GM18505 (cell line): ENCODE data around the gene P2RX3.
"Not testable (repeated sequence)": the region's sequence is repeated elsewhere in the genome, so short reads cannot be mapped to it uniquely, and the experiment has no call there.

Experiments
- ATAC-seq: cut with Tn5 transposase; IDR thresholded peaks from one replicate; pipeline ENCODE4 v1.9.1; 2021; ENCODE audit not compliant: unreplicated experiment
- POLR2A ChIP-seq: IDR thresholded peaks from 4 replicates; pipeline ENCODE4 v1.6.1; 2011; ENCODE audit warnings: borderline replicate concordance; ENCODE audit not compliant: insufficient read depth, insufficient read length; ENCODE audit errors: extremely low read depth

The P2RX3 gene

GRCh38 chr11:57338142-57338541 is at the start of gene P2RX3:
Gene P2RX3, plus strand, starts transcription at chr11:57338352. Its CDS starts 199 bp downstream, at chr11:57338551.
- no peak for TF ChIP-seq POLR2A
- ATAC-seq: no peak

- ATAC-seq: no peak
- TF ChIP-seq POLR2A: no peak
Observed at GRCh38 chr11:57288771-57289579, 49.2 kb upstream of the P2RX3 start.

GRCh38 chr11:57290288-57290687 is 47.9 kb upstream of the P2RX3 start:
- no peak for ATAC-seq

GRCh38 chr11:57294225-57295131 is 43.7 kb upstream of the P2RX3 start:
- no peak for TF ChIP-seq POLR2A
- ATAC-seq: no peak

More at GRCh38 chr11:57290288-57290687, 47.9 kb upstream of the P2RX3 start:
- TF ChIP-seq POLR2A: no peak

- not testable (repeated sequence) for ATAC-seq
Observed at GRCh38 chr11:57296205-57296604, 41.9 kb upstream of the P2RX3 start.

- TF ChIP-seq POLR2A: no peak
- ATAC-seq: no peak
Observed at GRCh38 chr11:57297221-57297620, 40.9 kb upstream of the P2RX3 start.

GRCh38 chr11:57299150-57299737 is 38.9 kb upstream of the P2RX3 start:
- no peak for TF ChIP-seq POLR2A
- ATAC-seq: no peak

- TF ChIP-seq POLR2A: no peak
- no peak for ATAC-seq
Observed at GRCh38 chr11:57300785-57301184, 37.4 kb upstream of the P2RX3 start.

- TF ChIP-seq POLR2A: no peak
- ATAC-seq: no peak
Observed at GRCh38 chr11:57301711-57302423, 36.3 kb upstream of the P2RX3 start.

- TF ChIP-seq POLR2A: no peak
- ATAC-seq: no peak
Observed at GRCh38 chr11:57302489-57302888, 35.7 kb upstream of the P2RX3 start.

GRCh38 chr11:57303280-57303989 is 34.7 kb upstream of the P2RX3 start:
- ATAC-seq: no peak
- no peak for TF ChIP-seq POLR2A

- no peak for ATAC-seq
- no peak for TF ChIP-seq POLR2A
Observed at GRCh38 chr11:57303990-57304579, 34.1 kb upstream of the P2RX3 start.

- TF ChIP-seq POLR2A: no peak
- no peak for ATAC-seq
Observed at GRCh38 chr11:57305523-57305922, 32.6 kb upstream of the P2RX3 start.
